NCI-H2029 treated with DMSO at 0.1 percent for 48 hours (cell line): Measurements from ENCODE around the gene DPYSL4.

ENCODE experiments used
- DNase-seq: peaks from one replicate; lab custom pipeline; 2025; lab: John Stamatoyannopoulos, UW

Gene DPYSL4

GRCh38 chr10:132186488-132187429 lies at the start of gene DPYSL4:
TSS of gene DPYSL4 (plus strand) at chr10:132186948. CDS start at chr10:132187064, 116 bp downstream.
- DNase-seq = no peak

- no peak for DNase-seq
These were observed 49.4 kb upstream of the DPYSL4 start for GRCh38 chr10:132137111-132138072.

GRCh38 chr10:132138133-132138532 lies 48.6 kb upstream of the DPYSL4 start:
- DNase-seq = no peak

- no peak for DNase-seq
These were observed 48.2 kb upstream of the DPYSL4 start for GRCh38 chr10:132138596-132138995.

- no peak for DNase-seq
These were observed 47.2 kb upstream of the DPYSL4 start for GRCh38 chr10:132139526-132139925.

- DNase-seq = no peak
These were observed 46.4 kb upstream of the DPYSL4 start for GRCh38 chr10:132140167-132140925.

- no peak for DNase-seq
These were observed 45.7 kb upstream of the DPYSL4 start for GRCh38 chr10:132141076-132141475.

- no peak for DNase-seq
These were observed 45.0 kb upstream of the DPYSL4 start for GRCh38 chr10:132141526-132142395.

GRCh38 chr10:132142396-132143161 lies 44.2 kb upstream of the DPYSL4 start:
- no peak for DNase-seq

GRCh38 chr10:132143162-132143561 lies 43.6 kb upstream of the DPYSL4 start:
- DNase-seq = no peak

- no peak for DNase-seq
These were observed 42.7 kb upstream of the DPYSL4 start for GRCh38 chr10:132144086-132144485.

- no peak for DNase-seq
These were observed 41.7 kb upstream of the DPYSL4 start for GRCh38 chr10:132145002-132145401.

GRCh38 chr10:132145521-132146185 lies 41.1 kb upstream of the DPYSL4 start:
- no peak for DNase-seq

- DNase-seq = no peak
These were observed 40.5 kb upstream of the DPYSL4 start for GRCh38 chr10:132146271-132146671.

GRCh38 chr10:132146941-132147915 lies 39.5 kb upstream of the DPYSL4 start:
- DNase-seq = no peak

GRCh38 chr10:132148261-132149251 lies 38.2 kb upstream of the DPYSL4 start:
- DNase-seq = no peak

GRCh38 chr10:132149271-132149670 lies 37.5 kb upstream of the DPYSL4 start:
- DNase-seq = no peak
